ENCODE results near the gene PDLIM4.

PDLIM4 gene

DNA sequence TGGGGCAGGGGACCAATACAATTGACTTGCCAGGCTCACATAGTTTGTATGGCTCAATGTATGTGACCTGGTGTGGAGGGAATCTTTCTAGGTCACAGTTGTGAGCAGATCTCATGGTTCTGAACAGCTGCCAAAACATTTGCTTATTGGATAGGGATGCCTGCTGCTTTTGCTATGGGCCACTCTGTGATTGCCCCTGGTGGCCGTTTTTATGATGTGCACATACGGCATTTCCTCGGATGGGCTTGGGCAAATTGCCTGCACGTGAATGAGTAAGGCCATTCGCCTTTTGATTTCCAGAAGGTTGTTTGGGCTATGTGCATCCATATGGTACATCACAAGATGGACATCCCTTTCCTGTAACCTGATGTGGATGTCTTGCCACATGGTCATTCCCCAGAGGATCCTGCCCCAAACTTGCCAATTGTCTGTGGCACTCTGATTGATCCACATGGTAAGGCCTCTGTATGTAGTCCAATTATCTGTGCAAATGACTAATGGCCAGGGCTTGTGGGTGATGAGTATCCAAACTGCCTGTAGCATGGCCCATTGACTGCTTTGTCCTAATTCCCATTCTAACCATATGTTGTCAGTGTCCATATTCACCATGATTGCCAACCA lies 26.0 kb downstream of the PDLIM4 start:
- DNase-seq (ENCODE audit: low read depth): peak; percentile 79

DNA sequence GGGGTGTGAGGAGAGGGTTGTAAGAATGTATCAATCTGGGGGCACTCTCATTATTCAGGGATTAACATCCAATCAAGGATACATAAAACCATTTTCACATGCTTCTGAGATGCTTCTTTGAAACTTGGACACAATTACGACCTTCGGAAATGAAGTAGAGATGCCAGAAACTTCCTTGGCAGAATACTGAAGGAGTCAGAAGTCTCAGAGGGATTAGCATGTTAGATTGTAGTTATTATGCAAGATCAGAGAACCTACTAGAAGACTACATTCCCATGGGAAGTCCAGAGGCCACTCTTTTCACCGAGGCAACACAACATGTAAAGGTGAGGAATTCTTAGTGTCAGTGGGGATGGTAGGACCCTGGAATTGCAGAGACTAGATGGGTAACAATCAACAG lies 31.6 kb downstream of the PDLIM4 start:
- DNase-seq (ENCODE audit: low read depth): no peak

DNA sequence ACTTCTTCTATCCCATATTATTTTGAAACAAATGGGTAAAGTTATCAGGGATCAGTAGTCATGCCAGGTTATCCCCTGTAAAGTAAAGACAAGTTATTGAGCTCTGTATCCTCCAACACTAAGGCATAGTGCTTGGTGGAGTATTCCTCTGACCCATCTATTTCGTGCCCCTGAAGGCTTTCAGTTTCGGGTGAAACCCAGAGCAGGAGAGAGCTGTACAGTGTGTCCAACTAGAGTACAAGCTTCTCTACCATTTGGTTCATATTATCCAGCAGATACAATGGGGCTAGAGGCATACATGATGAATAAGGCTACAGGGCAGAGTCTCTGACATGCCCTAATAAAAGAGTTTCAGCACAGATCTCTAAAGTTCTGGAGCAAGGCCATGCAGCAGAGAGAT lies 33.5 kb downstream of the PDLIM4 start:
- DNase-seq (ENCODE audit: low read depth): no peak

DNA sequence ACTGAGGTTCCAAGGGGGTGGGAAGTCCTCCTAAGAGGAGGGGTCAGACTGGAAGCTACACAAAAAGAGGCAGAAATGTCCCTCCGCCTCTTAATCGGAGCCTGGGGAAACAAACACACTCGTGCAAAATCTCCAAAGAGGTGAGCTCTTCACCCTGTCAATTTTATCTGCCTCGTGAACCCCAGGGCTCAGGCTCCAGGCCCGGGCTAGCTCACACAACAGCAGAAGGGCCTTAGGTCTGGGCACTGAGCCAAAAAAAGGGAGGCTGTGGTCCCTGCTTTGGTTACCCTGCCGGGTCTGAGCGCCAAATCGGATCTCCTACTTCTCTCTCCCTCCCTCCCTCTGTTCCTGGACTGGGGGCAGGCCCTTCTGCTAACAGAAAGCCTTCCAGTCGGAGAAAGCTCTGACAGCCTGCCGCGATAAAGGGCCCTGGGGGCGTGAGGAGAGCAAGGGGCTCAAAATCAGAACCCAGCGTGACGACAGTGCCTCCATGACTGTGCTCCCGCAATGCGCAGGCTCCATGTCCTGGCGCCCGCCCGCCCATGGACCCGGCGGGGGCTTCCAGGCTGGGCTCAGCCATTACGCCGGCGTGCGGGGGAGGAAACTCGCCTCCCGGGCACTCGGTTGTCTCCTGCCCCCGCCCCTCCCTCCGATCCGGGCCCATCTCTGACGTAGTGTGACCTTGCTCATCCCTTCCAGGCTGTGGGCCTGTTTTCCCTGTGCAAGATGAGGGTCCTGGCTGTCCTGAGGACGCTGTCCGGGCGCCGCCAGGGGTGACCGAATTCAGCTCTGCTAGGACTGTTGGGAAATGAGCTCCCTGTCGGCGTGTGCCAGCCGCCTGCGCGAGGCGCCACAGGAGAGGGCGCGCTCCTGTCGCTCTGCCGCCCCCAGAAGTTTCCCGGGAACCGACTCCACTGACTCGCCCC lies 35.8 kb downstream of the PDLIM4 start:
- peak; percentile 92 for DNase-seq (ENCODE audit: low read depth)

DNA sequence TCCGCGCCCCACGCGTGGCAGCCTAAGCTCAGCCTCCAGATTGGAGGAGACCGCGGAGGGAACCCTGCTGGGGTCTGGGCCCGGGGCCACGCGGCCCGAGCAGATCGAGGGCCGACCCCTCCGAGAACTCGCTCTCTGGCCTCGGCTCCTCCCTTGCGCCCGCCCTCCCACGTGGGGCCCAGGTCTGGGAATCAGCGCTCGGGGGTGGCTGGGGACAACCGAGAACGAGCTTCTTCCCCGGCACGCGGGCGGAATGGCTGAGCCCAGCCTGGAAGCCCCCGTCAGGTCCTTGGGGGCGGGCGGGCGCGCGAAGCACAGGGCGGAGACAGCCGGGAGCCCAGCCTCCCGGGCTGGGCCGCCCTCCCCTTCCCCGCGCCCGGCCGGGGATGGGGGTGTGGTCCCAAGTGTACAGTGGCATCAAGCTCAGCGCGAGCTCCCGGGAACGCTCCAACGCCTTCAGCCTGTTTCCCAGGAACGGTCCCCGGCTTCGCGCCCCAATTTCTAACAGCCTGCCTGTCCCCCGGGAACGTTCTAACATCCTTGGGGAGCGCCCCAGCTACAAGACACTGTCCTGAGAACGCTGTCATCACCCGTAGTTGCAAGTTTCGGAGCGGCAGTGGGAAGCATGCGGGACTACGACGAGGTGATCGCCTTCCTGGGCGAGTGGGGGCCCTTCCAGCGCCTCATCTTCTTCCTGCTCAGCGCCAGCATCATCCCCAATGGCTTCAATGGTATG lies 36.7 kb downstream of the PDLIM4 start, which contains the start of gene SLC22A4:
SLC22A4 (plus strand) TSS at position 403 of the 736 bp plus-strand sequence; CDS start at position 626, 223 bp downstream.
- DNase-seq (ENCODE audit: low read depth): peak; percentile 97

DNA sequence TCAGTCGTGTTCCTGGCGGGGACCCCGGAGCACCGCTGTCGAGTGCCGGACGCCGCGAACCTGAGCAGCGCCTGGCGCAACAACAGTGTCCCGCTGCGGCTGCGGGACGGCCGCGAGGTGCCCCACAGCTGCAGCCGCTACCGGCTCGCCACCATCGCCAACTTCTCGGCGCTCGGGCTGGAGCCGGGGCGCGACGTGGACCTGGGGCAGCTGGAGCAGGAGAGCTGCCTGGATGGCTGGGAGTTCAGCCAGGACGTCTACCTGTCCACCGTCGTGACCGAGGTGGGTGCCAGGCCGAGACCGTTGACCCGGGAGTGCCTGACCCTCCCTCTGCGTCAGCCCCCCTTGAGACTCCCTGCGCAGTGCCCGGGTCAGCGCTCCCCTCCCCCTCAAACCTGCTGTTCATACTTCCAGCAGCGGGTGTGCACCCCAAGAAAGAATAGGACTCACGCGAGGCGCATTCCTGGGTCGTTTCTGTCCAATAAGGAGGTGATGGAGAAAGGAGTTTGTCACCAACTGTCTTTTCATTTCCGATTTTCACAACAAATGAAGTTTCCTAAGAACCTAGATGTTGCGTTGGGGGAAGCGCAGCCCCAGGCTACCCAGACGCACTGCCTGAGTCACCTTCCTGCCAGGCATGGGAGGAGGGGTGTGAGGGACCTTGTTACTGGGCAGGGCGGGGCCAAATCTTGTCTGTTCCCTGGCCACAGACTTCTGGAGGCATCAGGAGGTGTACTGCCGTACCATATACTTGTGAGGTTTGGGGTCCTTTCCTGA lies 37.4 kb downstream of the PDLIM4 start:
- peak; percentile 97 for DNase-seq (ENCODE audit: low read depth)

DNA sequence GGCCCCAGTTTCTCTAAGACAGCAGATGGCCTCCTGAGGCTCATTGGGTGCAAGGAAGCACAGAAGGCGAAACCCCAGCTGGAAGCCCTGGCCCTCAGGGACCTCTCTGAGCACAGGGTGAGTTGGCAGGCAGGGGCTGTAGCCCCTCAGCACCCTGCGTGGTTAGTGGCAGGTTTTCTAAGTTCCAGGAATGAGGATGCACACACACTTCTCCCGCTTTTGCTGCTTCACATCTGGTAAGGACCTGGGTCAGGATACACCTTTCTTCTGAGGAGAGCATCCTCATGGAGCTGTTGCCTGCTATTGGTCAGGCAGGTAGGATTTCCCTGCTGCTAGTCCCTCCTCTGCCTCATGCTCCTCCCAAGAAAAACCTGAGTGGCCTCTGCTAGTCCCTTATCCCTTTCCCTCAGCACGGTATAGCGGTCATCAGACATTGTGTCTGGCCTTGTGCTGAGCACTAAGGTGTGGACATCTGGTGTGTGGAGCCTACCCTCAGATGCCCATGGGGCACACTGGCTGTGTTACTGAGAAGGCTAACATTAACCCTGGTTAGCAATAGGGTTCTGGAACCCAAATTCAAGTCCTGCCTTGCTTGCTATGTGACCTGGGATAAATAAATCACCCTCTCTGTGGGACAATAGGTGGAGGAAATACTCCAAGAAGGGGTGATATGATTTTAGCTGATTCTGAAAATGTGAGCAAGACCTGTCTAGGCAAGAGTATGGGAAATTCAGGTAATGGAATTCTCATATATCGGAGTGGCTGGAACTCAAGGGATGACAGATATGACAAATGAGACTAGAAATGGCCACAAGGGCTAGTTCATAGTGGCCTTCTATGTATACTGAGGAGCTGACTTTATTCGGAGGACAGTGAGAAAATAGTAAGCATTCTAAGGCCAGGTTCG lies 38.3 kb downstream of the PDLIM4 start:
- DNase-seq (ENCODE audit: low read depth): peak; percentile 40

DNA sequence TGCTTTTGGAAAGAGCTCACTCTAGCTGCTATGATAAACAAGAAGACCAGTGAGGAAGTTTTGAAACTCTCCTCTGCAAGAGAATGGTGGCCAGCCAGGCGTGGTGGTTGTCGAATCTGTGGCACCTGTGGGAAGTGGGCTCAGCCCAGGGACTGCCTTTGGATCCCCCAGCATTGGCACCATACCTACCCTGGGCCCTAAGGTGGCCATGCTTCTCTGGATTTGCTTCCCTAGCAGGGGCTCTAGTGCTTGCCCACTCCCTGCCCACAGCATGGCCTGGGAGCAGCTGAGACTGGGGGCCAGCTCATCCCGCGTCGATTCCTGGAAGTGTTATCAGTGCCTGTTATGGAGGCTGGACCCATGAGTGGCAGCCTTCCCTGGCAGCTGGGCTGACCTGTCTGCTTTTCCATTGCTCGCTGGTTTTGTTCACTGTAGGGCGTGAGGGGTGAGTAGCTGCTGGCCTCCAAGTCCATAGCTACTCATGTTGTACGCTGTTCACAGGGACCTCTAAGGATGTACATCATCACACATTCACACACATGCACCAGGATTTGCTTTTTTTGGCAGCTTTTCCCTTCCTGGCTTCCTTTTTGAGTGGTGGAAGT lies 39.0 kb downstream of the PDLIM4 start:
- no peak for DNase-seq (ENCODE audit: low read depth)

DNA sequence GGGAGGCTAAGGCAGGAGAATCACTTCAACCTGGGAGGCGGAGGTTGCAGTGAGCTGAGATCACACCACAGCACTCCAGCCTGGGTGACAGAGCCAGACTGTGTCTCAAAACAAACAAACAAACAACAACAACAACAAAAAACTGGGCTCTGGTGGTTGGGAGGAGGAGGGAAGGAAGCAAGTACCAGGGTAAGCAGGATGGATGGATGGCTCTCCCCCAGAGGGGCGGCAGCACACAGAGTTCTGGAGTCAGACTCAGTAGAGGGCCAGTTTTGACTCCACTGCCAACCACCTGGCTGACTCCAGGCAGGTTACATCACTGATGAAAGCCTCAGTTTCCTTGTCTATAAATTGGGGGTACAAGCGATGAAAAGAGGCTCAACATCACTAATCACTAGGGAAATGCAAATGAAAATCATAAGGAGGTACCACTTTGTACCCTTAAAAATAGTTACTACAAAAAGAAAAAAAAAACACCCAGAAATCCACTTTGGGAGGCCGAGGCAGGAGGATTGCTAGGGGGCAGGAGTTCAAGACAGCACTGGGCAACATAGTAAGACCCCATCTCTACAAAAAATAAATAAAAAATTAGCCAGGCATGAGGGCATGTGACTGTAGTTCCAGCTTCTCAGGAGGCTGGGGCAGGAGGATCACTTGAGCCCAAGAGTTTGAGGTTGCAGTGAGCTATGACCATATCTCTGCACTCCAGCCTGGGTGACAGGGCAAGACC lies 39.9 kb downstream of the PDLIM4 start:
- DNase-seq (ENCODE audit: low read depth): no peak

DNA sequence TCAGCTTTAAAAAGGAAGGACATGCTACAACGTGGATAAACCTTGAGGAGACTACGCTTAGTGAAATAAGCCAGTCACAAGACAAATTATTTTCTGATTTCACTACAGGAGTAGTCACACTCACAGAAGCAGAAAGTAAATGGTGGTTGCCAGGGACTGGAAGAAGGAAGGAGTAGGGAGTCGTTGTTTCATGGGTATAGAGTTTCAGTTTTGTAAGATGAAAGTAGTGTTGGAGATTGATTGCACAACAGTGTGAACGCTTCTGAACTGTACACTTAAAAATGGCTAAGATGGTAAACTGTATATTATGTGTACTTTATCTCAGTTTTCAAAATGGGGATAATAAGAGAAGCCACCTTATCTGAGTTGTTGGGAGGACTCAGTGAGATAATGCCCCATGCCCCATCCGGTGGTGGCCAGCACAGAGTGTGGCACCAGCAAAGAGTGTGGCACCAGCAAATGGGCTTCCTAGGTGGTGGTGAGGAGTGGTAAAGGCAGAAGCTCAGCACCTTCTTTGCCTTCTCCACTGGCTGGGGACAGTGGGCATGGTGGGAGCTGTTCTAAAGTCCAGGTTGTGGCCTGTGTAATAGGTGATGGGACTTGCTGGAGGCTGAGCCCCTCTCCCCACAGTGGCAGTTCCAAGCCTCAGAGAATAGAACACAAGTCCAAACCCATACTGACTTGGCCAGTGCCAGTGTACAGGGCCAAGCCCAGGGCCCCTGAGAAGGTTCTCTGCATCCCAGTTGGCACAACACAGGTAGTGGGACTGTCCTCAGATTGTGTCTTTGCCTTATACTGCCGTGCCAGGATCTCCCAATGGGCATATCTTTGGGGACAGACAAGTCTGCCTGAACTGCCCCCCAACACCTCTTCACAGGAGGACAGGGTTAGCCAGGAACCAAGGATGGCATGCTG lies 41.1 kb downstream of the PDLIM4 start:
- DNase-seq (ENCODE audit: low read depth): no peak

- DNase-seq (ENCODE audit: low read depth): no peak
Observed at GRCh38 chr5:132299917-132300316, 42.4 kb downstream of the PDLIM4 start.

GRCh38 chr5:132300577-132301343 lies 43.3 kb downstream of the PDLIM4 start:
- DNase-seq (ENCODE audit: low read depth): no peak

DNA sequence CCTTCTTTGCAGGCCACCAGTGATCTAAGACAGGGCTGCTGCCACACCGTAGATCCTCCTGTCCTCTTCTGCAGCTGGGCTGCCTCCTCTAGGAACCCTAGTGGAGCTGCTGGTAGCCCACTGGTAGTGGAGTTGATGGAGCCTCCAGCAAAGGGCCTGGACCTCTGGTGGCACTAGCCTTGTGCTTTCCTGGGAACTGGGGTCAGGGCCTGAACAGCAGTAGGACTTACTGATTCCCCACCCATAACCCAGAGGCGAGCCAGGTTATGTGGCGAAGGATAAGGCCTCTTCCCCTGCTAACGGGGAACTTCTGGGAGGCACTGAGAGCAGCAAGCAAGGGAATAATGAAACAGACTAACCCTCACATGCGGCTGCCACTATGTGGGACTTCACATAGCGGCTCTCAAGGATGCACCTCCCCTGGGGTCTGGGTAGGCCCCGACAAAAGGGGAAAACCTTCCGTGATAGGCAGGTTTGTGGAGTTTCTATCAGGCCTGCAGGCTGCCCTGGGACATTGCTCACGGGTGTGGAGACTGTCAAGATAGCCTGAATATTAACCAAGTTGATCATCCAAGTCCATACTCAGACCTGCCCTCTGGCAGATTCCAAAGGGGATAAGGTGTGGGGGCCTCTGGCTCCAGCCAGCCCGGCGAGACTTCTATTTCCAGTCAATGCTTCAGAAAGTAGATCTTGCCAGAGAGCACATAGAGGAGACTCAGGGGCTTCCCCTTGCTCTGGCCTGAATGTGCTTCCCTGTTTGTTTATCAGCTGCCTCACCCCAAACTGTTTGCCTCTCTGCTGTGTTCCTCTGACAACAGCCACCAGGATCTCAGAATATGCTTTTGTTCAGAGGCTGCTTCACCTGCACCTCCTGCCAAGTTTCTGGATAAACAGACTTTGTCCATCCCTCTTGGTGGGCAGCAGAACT lies 44.1 kb downstream of the PDLIM4 start:
- no peak for DNase-seq (ENCODE audit: low read depth)

DNA sequence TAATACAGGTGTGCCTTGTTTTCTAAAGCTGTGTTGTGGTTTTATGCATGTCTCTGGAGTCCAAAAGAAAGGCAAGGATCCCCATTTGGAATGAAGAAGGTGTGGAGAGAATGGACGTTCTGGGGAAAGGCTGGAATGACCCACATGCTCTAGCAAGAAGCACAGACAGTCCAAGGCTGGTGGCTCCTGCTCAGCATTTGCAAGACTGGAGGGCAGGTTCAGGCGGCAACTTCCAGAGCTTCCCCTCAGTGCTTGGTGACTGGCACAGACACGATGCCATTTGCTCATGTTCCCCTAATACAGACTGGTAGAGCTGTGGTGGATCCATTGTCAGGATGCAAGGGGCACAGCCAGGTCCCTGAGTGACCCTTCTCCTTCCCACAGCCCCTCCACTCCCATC lies 44.9 kb downstream of the PDLIM4 start:
- DNase-seq (ENCODE audit: low read depth): no peak

GRCh38 chr5:132303589-132303988 lies 46.1 kb downstream of the PDLIM4 start:
- no peak for DNase-seq (ENCODE audit: low read depth)

DNA sequence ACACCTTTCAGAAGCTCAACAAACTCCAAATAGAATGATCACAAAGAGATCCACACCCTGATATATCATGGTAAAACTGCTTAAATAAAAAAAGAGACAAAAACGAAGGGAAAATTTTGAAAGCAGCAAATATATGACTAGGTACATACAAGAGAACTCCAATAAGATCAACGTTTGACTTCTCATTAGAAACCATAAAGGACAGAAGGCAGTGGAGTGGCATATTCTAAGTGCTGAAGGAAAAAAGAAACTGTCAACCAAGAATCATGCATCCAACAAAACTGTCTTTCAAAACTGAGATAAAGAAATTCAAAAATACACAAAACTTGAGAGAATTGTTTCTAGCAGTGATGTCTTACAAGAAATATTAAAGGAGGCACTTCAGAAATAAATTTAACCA lies 47.9 kb downstream of the PDLIM4 start:
- no peak for DNase-seq (ENCODE audit: low read depth)

GRCh38 chr5:132308701-132309100 lies 51.2 kb downstream of the PDLIM4 start:
- no peak for DNase-seq (ENCODE audit: low read depth)
